Stimulated activated naive CD4-positive, alpha-beta T cell treated with Interleukin-2 at 50 U/mL for 16 hours (primary cell): Measurements from ENCODE around the gene GNAQ.
"Not testable (repeated sequence)": the region's sequence is repeated elsewhere in the genome, so short reads cannot be mapped to it uniquely, and the experiment has no call there.

Experiments used
- DNase-seq: peaks from one replicate; lab custom pipeline; 2025; lab: John Stamatoyannopoulos, UW

GNAQ gene

GRCh38 chr9:77903666-77904285, 127.8 kb downstream of the GNAQ start:
- no peak for DNase-seq

- DNase-seq = no peak
Observed at GRCh38 chr9:77901771-77902170, 129.8 kb downstream of the GNAQ start.

DNA sequence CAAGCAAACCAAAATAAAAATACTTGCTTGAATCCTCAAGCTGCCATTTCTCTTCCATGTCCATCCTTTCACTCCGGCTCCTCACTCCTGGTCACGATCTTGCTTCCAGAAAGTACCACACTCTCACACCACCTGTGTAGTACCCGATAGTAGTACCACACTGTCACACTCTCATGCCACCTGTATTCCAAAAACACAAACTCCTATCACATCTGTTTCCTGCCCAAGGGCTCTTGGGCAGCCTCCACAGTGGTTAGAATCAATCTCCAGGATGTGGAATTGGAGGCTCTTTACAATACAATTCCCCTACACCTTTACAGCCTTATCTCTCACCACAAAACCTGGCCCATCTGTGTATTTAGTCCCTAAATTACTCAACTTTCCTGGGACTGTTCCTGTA, 130.6 kb downstream of the GNAQ start:
- DNase-seq = no peak

DNA sequence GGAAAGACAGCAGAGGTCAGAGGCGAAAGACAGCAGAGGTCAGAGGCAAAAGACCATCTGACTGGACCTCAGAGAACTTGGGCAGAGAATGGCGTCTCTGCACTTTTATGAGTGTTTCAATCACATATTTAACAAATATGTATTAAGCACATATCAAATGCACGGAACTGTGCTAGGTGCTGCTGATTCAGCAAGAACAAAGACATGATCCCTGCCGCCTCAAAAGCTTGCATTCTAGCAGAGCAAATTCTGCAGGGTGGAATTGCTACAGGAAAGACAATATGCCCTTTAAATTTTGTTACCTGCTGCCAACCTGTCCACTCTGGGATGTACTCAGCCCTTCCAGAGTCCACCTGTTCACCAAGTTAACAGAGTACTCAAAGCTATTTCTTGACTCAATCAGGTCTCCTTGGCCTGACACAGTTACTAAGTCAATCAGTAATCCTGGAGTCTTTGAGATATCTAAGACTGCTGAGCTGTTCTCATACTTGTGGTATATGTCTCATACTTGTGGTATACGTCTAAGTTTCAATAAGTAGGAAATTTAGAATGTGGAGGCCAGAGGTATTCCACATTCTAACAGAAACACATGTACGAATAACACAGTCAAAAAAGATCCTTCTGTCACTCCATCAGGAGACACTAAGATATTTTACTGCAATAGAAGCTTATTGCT, 131.8 kb downstream of the GNAQ start:
- DNase-seq = no peak

DNA sequence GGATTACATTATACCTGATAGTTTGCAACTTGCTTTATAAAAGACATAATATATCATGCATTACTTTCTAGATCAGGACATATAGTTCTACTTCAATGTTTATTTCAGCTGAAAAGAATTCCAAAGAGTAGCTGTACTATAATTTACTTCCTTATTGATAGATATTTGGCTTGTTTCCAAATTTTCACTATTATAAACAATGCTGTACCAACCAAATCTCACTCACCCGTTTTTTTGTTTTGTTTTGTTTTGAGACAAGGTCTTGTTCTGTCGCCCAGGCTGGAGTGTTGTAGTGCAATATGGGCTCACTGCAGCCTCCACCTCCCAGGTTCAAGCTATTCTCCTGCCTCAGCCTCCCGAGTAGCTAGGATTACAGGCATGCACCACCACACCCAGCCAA, 132.7 kb downstream of the GNAQ start:
- no peak for DNase-seq

GRCh38 chr9:77896938-77897667, 134.5 kb downstream of the GNAQ start:
- DNase-seq = no peak

DNA sequence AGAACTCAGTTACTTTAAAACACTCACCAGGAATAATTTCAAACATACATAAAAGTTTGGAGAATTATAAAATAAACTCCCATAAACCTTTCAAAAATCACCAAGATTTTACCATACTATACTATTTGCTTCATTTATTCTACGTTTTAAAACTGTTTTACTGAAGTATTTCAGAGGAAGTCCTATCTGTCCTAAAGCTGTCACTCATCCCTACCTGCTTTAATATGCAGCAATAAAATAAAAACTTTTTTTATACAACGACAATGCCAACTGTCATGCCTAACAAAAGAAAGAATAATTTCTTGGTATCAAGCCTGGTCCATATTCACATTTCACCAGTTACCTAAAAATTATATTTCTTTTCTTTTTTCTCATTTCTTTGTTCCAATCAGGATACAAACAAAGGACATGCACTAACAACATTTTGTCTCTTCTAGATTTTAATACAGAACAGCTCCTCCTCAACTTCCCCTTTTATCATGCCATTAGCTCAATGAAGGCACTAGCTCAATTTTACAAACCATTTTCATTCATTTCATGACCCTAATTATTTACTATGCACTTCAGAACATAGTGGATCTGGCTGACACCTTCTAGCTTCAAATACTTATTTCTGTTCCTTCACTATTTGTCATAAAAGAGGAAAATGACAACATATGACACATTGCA, 135.2 kb downstream of the GNAQ start:
- no peak for DNase-seq

DNA sequence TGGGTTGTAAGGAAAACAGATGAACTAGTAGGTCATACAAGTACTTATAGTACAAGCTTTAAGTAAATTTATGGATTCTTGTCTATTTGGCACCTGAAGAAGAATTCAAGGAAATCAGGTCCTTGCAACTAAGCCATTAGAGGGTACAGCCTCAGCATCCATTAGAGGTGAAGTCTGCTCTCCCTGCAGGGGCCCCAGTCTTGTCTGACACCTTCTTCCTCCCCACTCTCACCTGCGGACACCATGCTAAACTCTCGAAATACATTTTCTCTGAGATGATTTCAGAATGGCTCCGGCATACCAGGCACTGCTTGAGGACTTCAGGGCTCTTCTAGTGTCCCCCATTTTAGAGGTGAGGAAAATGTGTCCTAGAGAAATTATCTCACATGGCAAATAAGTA, 137.9 kb downstream of the GNAQ start:
- no peak for DNase-seq

DNA sequence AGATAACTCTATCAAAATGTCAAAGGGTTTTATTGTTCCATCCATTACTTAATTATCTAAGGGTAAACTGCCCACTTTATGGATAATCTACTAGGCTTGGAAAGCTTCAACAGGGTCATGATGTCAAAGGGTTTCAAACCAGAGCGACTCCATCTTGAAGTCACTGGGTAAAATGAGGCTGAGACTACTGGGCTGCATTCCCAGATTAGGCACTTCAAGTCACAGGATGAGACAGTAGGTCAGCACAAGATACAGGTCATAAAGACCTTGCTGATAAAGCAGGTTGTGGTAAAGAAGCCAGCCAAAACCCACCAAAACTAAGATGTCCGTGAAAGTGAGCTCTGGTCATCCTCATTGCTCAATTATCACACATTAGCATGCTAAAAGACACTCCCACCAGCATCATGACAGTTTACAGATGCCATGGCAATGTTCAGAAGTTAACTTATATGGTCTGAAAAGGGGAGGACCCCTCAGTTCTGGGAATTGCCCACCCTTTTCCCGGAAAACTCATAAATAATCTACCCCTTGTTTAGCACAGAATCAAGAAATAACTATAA, 138.6 kb downstream of the GNAQ start:
- DNase-seq = no peak

DNA sequence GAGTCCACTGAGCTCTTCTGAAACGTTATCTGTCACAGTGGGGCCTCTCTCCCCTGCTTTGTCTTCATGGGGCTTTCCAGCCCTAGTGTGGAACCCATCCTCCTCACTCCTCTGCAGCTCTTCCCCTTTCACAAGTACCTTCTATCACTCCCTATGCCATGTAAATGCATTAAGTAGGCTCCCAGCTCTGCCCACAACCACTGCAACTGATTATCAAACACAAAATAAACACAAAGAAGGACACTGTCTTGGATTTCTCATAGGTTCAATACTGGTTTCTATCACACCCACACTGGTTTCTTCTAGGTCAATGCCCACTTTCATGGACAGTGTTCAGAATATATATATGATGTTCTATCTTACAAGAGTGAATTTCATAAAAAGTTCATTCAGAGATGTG, 139.4 kb downstream of the GNAQ start:
- no peak for DNase-seq

DNA sequence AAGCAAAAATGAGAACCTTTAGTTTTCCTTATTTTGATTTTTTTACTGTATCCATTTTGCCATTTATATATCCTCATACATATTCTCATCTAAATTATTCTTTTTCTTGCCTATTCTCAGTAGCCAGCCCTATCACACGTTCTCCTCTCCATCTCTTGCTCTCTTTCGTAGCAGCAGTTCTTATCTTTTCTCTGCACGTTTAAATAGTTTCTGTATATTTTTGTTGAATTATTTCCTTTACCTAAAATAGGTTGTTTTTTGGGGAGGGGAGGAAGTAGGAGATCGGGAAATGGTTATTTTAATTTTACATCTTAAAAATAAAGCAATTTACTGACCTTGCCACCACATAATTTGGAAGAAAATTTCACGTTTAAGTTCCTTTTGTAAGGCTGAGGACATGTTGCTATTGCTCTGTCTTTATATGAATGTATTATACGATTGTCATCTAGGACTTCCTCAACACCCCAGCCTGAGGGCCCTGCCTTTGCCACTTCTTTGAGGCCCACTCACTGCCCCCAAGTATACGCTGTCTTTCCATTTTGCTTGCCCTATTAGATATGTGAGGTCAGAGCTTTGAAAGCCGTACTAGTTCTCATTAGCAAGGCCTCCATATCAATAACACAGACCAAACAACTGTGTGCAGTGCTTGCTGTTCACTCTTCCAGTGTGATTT, 140.3 kb downstream of the GNAQ start:
- DNase-seq = no peak

DNA sequence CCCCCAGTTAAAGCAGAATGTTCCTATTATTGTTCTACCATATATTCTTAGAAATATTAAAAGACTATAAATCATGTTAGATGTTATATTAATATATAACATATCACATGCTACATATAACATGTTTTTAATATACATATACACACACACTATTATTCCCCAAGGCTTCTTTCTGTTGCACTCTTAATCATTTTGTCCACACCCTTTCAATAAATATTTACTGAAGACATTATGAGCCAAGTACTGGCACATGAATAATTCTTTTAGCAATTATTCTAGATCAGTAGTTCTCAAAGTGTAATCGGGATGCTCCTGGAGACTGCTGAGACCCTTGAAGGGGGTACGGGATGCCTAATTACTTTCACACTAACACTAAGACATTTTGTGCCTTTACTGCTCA, 143.9 kb downstream of the GNAQ start:
- DNase-seq = no peak

DNA sequence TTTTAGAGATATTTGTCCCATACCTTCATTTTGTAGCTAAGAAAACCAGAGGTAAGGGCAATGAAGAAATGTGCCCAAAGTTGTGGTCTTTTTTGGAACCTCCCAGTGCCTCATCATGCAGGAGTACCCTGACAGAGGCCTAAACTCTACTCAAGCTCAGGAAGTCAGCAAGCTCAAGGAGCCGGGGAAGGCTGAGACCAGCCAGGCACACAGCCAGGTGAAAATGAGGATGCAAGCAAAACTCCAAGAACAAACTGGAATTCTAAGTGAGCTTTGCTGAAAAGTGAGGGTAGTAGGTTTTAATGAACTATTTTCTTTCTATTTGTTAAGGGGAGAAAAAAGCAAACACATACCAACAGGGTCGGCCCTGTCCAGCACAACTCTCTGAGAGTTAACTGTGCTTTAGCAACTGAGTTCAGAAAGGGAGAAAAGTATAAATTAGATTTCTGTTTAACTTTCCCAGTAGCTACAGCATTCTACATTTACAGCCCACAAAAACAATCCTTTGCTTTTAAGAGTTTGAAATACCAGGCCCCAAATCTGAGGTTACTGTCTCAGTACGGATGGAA, 146.4 kb downstream of the GNAQ start:
- no peak for DNase-seq

GRCh38 chr9:77883846-77884771, 147.5 kb downstream of the GNAQ start:
- no peak for DNase-seq

- DNase-seq = no peak
Observed at GRCh38 chr9:77883133-77883532, 148.5 kb downstream of the GNAQ start.

- no peak for DNase-seq
Observed at GRCh38 chr9:77882294-77882693, 149.3 kb downstream of the GNAQ start.

- not testable (repeated sequence) for DNase-seq
Observed at GRCh38 chr9:77881634-77882033, 150.0 kb downstream of the GNAQ start.

GRCh38 chr9:77881111-77881510, 150.5 kb downstream of the GNAQ start:
- no peak for DNase-seq

GRCh38 chr9:77879437-77879943, 152.1 kb downstream of the GNAQ start:
- no peak for DNase-seq

DNA sequence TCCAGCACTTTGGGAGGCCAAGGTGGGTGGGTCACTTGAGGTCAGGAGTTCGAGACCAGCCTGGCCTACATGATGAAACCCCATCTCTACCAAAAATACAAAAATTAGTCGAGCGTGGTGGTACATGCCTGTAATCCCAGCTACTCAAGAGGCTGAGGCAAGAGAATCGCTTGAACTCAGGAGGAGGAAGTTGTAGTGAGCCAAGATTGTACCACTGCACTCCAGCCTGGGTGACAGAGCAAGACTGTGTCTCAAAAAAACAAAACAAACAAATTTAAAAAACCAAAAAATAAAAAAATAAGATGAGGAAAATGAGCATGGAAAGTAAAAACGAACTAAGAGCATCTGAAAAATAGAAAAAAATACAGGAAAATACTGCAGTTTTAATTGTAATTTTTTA, 152.8 kb downstream of the GNAQ start:
- not testable (repeated sequence) for DNase-seq
